Measurements from ENCODE around the gene DPYSL3. TPM values are rescaled to one million over a fixed set of nuclear protein-coding genes. Genes with fewer than 3 reads are reported as not detected.

Gene DPYSL3
- total RNA-seq, 1 experiment from 2014 or later = 17.2 TPM

DNA sequence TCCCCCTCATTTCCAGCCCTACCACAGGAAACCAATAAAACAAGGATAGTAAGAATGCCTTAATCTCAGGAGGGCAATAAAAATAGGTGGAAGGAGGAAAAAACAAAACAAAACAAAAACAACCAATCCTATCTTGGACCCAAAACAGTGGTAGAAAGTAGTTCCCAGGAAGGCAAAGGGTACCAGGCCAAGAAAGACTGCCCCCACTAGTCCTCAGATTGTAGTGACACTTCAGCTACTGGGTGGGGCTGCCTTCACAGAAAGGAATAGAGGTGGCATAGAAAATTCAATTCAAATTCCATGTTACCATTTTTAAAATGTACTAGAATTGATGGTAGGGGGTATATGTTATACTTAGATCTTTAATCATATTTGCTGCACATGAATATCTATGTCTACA lies 59.3 kb downstream of the DPYSL3 start:
- ChIA-PET POLR2A (no interaction called here), RAD21 (ENCODE audit: low non-redundant PET in 1 of 2, low total read pairs in 2 of 2, uncharacterized antibody in 2 of 2, unreplicated experiment in 2 of 2) (no interaction called here), CTCF (interaction anchor here (1.1 kb wide), 1 partner anchor 372 kb away, joined by 3 read pairs; no protein-coding TSS in a partner anchor)
- intact Hi-C loops (cut with micrococcal nuclease) = no loop called here
- no peak for ATAC-seq
- no TSS peak for BruUV-seq (replicated peaks)
- DNase-seq (ENCODE audit: low read depth, low spot score) = no peak
- Histone ChIP-seq H4K20me1 (ENCODE audit: insufficient read depth) (no peaks in the 10 kb centered on the region), H3K27ac (ENCODE audit: low read depth, low read length) (no peak overlapping the region), H3K4me1 (ENCODE audit: control insufficient read depth in 1 of 2, insufficient read depth in 2 of 2, low read length in 2 of 2) (peaks cover 0 to 7% of the 10 kb centered on the region in 2 experiments; a peak in 2 of 4 replicates), H3K36me3 (ENCODE audit: control insufficient read depth in 1 of 2, insufficient read depth in 2 of 2, low read length in 2 of 2) (no peaks in the 10 kb centered on the region), H2AFZ (ENCODE audit: low read depth, low read length, poor library complexity, severe bottlenecking) (no peak overlapping the region), H3K9me3 (ENCODE audit: control insufficient read depth in 1 of 2, insufficient read depth in 1 of 2, low read depth in 1 of 2, low read length in 2 of 2) (no peaks in the 10 kb centered on the region), H3K9me2 (ENCODE audit: insufficient read depth) (no peaks in the 10 kb centered on the region), H3K4me2 (ENCODE audit: low read length) (no peak overlapping the region), H3K79me2 (ENCODE audit: insufficient read depth, low read length) (no peaks in the 10 kb centered on the region), H3K9ac (ENCODE audit: low read length) (no peak overlapping the region), H3K27me3 (ENCODE audit: insufficient read depth, low read length) (no peaks in the 10 kb centered on the region; the same call in 1 of the 2 replicates), H3K4me3 (replicated peaks in 1 of 2; ENCODE audit: low read depth in 1 of 2, low read length in 2 of 2) (no peak overlapping the region)
- TF ChIP-seq, protein P1, sequence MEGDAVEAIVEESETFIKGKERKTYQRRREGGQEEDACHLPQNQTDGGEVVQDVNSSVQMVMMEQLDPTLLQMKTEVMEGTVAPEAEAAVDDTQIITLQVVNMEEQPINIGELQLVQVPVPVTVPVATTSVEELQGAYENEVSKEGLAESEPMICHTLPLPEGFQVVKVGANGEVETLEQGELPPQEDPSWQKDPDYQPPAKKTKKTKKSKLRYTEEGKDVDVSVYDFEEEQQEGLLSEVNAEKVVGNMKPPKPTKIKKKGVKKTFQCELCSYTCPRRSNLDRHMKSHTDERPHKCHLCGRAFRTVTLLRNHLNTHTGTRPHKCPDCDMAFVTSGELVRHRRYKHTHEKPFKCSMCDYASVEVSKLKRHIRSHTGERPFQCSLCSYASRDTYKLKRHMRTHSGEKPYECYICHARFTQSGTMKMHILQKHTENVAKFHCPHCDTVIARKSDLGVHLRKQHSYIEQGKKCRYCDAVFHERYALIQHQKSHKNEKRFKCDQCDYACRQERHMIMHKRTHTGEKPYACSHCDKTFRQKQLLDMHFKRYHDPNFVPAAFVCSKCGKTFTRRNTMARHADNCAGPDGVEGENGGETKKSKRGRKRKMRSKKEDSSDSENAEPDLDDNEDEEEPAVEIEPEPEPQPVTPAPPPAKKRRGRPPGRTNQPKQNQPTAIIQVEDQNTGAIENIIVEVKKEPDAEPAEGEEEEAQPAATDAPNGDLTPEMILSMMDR (IDR thresholded peaks at IDR 0.05 in 2 of 3, conservative IDR thresholded peaks at IDR 0.05 in 1 of 3; ENCODE audit: borderline replicate concordance in 1 of 3, insufficient read depth in 1 of 3, low read depth in 2 of 3, low read length in 2 of 3) = peak in 1 of 3 experiments; percentile 8; a peak in 1 of 6 replicates
- no peak for TF ChIP-seq TCF7L2 (IDR thresholded peaks at IDR 0.05; ENCODE audit: borderline replicate concordance, extremely low read depth, insufficient read depth, insufficient read length)

DNA sequence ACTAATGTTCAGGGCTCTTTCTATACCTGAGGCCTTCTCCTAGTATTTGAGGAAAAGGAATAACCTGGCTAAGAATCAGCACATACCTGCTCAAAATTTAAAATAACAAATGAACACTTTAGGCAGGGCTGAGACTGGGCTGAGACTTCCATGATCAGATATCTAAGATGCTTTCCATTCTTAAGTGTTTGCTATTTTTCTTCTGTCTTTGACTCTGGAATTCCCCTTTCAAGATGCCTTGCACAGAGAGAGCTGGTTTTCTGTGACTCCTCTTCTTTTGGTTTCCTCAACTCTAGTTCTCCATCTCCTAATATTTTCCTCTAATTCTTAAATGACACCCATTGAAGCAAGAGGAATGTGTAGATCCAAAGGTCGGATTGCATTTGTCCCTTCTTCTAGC lies 61.1 kb downstream of the DPYSL3 start:
- ATAC-seq (no peak), DNase-seq (ENCODE audit: low read depth, low spot score) (no peak)
- BruUV-seq (replicated peaks) = no TSS peak
- Histone ChIP-seq H3K27me3 (ENCODE audit: insufficient read depth, low read length) (no peaks in the 10 kb centered on the region; the same call in 1 of the 2 replicates), H4K20me1 (ENCODE audit: insufficient read depth) (no peaks in the 10 kb centered on the region), H3K4me3 (replicated peaks in 1 of 2; ENCODE audit: low read depth in 1 of 2, low read length in 2 of 2) (no peak overlapping the region), H3K36me3 (ENCODE audit: control insufficient read depth in 1 of 2, insufficient read depth in 2 of 2, low read length in 2 of 2) (no peaks in the 10 kb centered on the region), H3K9ac (ENCODE audit: low read length) (no peak overlapping the region), H3K27ac (ENCODE audit: low read depth, low read length) (no peak overlapping the region), H3K9me2 (ENCODE audit: insufficient read depth) (no peaks in the 10 kb centered on the region), H3K4me1 (ENCODE audit: control insufficient read depth in 1 of 2, insufficient read depth in 2 of 2, low read length in 2 of 2) (peaks cover 0 to 4% of the 10 kb centered on the region in 2 experiments; a peak in 2 of 4 replicates), H3K79me2 (ENCODE audit: insufficient read depth, low read length) (no peaks in the 10 kb centered on the region), H2AFZ (ENCODE audit: low read depth, low read length, poor library complexity, severe bottlenecking) (no peak overlapping the region), H3K4me2 (ENCODE audit: low read length) (no peak overlapping the region), H3K9me3 (ENCODE audit: control insufficient read depth in 1 of 2, insufficient read depth in 1 of 2, low read depth in 1 of 2, low read length in 2 of 2) (no peaks in the 10 kb centered on the region)
- intact Hi-C loops (cut with micrococcal nuclease) = no loop called here
- RAD21 ChIA-PET (ENCODE audit: low non-redundant PET in 1 of 2, low total read pairs in 2 of 2, uncharacterized antibody in 2 of 2, unreplicated experiment in 2 of 2) = no interaction called here
- POLR2A ChIA-PET = no interaction called here
- CTCF ChIA-PET = interaction anchor here (1.8 kb wide), 1 partner anchor 130 kb away, joined by 5 read pairs; no protein-coding TSS in a partner anchor
- TF ChIP-seq, protein P2, sequence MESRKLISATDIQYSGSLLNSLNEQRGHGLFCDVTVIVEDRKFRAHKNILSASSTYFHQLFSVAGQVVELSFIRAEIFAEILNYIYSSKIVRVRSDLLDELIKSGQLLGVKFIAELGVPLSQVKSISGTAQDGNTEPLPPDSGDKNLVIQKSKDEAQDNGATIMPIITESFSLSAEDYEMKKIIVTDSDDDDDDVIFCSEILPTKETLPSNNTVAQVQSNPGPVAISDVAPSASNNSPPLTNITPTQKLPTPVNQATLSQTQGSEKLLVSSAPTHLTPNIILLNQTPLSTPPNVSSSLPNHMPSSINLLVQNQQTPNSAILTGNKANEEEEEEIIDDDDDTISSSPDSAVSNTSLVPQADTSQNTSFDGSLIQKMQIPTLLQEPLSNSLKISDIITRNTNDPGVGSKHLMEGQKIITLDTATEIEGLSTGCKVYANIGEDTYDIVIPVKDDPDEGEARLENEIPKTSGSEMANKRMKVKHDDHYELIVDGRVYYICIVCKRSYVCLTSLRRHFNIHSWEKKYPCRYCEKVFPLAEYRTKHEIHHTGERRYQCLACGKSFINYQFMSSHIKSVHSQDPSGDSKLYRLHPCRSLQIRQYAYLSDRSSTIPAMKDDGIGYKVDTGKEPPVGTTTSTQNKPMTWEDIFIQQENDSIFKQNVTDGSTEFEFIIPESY (IDR thresholded peaks at IDR 0.05; ENCODE audit: extremely low read depth, insufficient replicate concordance, low read length) = no peak
- no peak for TF ChIP-seq EGR1 (IDR thresholded peaks at IDR 0.05; ENCODE audit: low read depth)
- no peak for TF ChIP-seq ZNF274 (IDR thresholded peaks at IDR 0.05; ENCODE audit: low read depth, low read length)
- TF ChIP-seq CEBPB (IDR thresholded peaks at IDR 0.05; ENCODE audit: low read depth) = no peak
- no peak for TF ChIP-seq JUND (IDR thresholded peaks at IDR 0.05)
- no peak for TF ChIP-seq ZFX (IDR thresholded peaks at IDR 0.05)
- no peak for TF ChIP-seq SIN3A (IDR thresholded peaks at IDR 0.05; ENCODE audit: low read depth)
